ENCODE data around the gene TIMM10. TPM values are rescaled to one million over a fixed set of nuclear protein-coding genes. Genes with fewer than 3 reads are reported as not detected.

Gene TIMM10
- total RNA-seq, 1 donor from 2014 or later: 52.2 TPM

DNA sequence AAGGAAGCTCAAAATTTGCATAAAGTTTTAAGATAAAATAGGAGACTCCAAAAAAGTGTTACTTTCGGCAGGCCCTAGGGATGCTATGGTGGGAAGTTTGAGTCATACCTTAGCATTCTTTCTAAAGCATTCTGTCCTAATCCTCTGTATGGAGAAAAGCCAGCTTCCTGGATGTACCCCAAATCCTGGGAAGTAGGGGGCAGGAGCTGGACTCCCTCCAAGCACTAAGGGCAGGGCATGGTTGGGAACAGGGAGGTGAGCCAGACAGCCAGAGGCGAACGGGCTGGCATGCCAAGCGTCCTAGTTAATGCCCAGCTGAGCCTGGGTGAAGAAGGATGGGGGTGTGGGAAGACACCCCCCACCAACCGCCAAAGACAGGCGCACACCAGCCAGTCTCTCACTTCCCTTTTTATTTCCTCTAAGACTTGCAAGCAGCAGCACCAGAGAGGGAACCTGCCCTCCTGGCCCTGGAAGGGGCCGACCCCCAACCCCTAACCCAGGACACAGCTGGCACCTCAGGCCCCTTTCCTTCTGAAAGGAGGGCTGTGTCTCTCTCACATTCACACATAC, 46.3 kb downstream of the TIMM10 start:
- DNase-seq (ENCODE audit: low read depth, low spot score): no peak

DNA sequence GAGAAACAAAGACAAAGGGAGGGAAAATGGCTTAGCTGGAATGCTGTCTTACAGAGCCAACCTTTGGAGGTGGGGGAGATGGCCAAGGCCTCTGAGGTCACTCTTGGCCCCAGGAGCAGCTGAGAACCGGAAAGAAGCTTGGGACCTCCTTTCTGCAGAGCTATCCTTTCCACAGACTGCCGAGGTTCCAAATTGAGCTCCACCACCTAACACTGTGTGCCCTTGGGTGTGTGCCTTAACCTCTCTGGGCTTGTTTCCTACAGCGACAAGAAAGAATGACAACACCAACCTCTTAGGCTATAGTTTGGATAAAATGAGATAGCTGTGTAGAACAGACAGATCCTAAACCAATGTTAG, 47.0 kb downstream of the TIMM10 start:
- no peak for DNase-seq (ENCODE audit: low read depth, low spot score)

DNA sequence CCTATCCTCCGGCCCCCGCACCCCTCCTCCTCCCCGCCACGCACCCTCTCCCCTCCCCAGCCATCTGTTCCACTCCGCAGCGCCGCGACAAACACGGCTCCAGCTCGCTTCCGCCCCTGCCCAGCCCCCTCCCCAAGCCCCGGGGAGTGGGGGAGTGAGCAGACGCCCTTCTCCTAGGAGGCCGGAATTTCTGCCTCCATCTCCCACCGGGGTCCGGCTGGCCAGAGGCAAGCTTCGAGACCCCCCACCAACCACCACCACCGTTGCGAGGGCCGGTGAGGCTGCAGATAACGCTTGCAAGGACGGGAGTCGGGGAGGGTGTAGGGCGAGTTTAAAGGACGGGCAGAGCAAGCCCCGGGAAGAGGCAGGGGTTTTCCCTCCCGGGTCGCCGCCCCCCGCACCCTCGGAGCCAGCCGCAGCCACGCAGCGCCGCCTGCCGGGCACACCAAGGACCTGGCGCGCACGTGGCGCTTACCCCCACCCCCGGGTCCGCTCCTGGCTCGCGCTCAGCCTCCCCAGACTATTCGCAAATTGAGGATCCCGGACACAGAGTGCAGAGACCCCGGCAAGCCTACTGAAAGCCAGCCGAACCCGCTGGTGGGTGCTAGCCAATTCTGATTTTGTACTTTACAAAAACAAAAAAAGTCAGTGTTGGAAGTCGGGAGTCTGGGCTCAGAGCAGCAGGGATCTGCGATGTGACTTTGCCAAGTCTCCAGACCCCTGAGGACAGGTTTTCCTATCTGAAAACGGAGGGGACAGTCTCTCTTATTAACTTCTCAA, 47.6 kb downstream of the TIMM10 start:
- DNase-seq (ENCODE audit: low read depth, low spot score): no peak

DNA sequence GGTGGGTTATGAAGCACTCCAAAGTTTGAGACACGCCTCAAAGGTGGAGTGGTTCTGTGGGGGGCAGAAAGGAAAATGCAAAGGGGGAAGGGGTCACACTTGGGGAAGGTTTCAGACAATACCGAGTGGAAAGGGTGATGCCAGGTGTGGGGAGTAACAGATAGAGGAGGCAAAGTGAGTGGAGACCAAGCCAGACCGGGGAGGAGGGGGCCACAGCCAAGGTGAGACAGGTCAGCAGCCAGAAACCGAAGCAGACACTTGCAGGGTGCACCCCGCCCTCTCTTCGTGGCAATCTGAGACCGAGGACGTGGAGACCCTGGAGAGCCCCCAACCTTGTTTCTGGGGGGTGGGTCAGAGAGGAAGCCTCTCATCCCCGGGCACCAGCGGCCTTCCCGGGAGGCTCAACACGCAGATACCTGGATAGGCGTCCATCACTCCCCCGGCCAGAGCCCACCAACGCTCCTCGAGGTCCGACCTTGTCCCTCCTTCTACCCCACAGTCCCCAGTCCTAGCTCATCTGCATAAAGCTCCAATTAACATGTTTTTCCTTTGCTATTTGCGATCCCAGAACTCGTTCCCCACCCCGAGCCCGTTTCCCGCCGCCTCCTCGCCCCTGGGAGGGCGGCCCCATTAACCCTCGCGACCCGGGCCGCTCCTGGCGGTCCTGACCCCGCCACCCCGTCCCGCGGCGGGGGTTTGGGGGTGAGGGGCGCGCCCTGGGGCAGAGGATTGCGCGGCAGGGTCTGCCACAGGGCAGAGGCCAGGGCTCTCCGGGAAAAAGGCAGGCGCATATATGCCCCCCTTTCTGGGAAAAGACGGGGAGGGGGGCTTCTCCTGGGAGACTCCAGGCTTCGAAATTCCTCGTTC, 48.4 kb downstream of the TIMM10 start:
- no peak for DNase-seq (ENCODE audit: low read depth, low spot score)

DNA sequence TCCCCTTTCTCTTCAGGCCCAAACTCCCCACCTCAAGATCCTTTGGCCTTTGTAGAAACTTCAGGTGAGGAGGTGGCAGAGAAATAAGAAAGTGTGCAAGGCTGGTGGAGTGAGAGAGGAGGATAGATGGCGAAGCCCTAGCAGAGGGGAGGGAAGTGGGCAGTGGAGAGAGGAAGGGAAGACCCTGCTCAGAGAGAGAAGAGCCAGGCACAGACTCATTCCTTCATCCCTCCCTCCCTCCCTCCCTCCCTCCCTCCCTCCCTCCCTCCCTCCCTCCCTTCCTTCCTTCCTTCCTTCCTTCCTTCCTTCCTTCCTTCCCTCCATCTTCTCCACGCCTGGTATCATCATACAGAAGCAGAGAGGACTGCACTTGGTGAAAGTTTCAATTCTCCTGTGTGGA, 49.2 kb downstream of the TIMM10 start:
- no peak for DNase-seq (ENCODE audit: low read depth, low spot score)

DNA sequence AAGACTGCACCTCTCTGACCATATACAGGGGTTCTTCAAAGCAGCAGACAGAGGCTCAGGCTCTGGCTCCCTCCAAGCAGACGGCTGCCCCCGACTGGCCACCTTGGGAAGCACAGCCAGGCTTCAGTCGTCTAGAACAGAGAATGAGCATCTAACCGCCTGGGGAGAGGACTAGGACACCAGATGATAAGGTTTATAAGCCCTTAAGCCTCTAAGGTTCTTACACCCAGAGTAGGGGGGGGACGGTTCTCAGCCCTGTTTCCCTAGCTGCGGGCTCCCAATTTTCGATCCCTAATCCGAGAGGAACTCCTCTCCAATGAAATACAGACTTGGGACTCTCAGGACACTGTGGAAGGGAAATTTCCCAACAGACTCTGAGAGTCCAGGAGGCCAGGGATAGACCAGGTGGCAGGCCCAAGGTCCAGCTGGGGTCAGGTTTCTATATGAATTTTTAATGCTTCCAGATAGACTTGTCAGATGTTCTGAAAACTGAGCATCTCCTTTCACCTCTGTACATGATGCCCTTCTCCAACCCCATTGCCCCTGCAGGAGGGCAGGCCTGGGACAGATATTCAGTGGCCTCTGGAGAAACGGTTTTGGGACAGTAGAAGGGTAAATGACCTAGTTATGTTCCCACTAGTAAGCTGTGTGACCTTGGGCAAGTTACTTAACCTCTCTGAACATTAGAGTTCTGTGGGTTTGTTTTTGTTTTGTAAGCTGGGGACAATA, 50.0 kb downstream of the TIMM10 start:
- DNase-seq (ENCODE audit: low read depth, low spot score): no peak

DNA sequence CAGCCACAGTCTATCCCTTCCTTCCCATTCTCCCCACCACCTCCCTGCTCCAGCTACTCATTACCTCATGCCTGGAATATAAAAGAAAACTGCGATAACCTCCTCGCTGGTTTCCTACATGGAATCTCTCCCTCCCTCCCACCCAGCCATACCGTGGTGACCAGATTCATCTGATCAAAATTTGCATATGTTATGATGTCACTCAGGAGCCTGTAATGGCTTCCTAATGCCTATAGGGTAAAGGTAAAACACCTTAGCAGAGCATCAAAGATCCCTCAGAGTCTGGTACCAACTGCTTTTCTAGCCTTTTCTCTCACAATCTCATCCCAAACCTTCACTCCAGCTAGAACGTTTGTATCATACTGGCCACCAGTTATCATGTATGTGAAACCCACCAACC, 50.6 kb downstream of the TIMM10 start:
- DNase-seq (ENCODE audit: low read depth, low spot score): no peak

DNA sequence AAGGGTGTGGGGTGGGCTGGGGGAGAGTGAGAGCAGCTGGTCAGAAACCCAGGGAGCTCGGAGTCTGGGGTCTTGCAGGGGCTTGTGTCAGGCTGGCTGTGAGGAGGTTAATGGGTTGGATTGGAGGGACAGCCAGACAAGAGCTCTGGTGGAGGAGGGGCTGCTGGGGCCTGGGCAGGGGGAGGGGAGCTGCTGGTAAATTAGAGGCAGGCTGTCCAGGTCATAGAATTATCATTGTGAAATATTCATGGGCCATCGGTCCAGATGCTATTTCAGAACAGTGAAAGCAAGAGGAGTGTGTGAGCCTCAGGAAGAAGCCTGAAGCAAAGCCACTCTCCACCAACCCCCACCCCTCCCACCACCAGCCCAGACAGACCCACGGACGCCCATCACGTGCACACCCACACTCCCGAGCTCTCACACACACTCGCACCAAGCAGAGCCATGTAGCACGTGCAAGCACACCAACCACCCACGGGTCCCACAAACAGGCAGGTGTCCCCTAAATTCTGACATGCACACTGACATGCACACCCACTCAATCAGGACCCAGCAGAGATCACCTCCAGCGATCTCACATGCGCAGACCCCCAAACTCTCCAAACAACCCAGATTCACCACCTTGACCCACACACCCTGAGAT, 51.4 kb downstream of the TIMM10 start:
- no peak for DNase-seq (ENCODE audit: low read depth, low spot score)

Other genes with a start within 250 kb of the TIMM10 start
- gene TNKS1BP1, start 205.8 kb downstream of the TIMM10 start, total RNA-seq: 66.1 and 107 TPM in 2 replicates
- 102 and 115 TPM in 2 replicates for gene SSRP1, start 194.9 kb downstream of the TIMM10 start, total RNA-seq
- gene P2RX3, start 192.4 kb downstream of the TIMM10 start, total RNA-seq: not detected in 2 replicates
- not detected in 2 replicates for gene PRG3, start 149.6 kb downstream of the TIMM10 start, total RNA-seq
- 0.40 TPM in 1 of 2 replicates, not detected in the other for gene PRG2, start 140.1 kb downstream of the TIMM10 start, total RNA-seq
- gene SLC43A3, start 103.6 kb downstream of the TIMM10 start, total RNA-seq: 48.0 and 74.0 TPM in 2 replicates
- gene RTN4RL2, start 70.2 kb downstream of the TIMM10 start, total RNA-seq: 0.07 TPM in 2 replicates
- 14.1 and 15.6 TPM in 2 replicates for gene SLC43A1, start 15.1 kb downstream of the TIMM10 start, total RNA-seq
- not detected in 2 replicates for gene SMTNL1, start 6.8 kb upstream of the TIMM10 start, total RNA-seq
- gene UBE2L6, start 36.9 kb upstream of the TIMM10 start, total RNA-seq: 34.5 and 47.3 TPM in 2 replicates
- 0.11 TPM in 1 of 2 replicates, not detected in the other for gene SERPING1, start 66.9 kb upstream of the TIMM10 start, total RNA-seq
- gene YPEL4, start 119.2 kb upstream of the TIMM10 start, total RNA-seq: 0.14 and 0.20 TPM in 2 replicates
- gene CLP1, start 127.0 kb upstream of the TIMM10 start, total RNA-seq: 22.9 and 26.0 TPM in 2 replicates
- 39.4 and 43.8 TPM in 2 replicates for gene ZDHHC5, start 137.4 kb upstream of the TIMM10 start, total RNA-seq
- 16.7 and 18.5 TPM in 2 replicates for gene MED19, start 181.5 kb upstream of the TIMM10 start, total RNA-seq
- 53.2 and 85.0 TPM in 2 replicates for gene TMX2, start 181.8 kb upstream of the TIMM10 start, total RNA-seq
- gene SELENOH, start 210.7 kb upstream of the TIMM10 start, total RNA-seq: 60.6 and 86.0 TPM in 2 replicates
- not detected in 2 replicates for gene BTBD18, start 221.1 kb upstream of the TIMM10 start, total RNA-seq
- gene CTNND1, start 231.0 kb upstream of the TIMM10 start, total RNA-seq: 174 and 247 TPM in 2 replicates